ENCODE results near the gene TMEM209.

TMEM209 gene

GRCh38 chr7:130213828-130214227, 8.6 kb upstream of the TMEM209 start:
- H4K20me1 ChIP-seq (ENCODE audit: control insufficient read depth, insufficient read depth, low read depth, low read length), result no peaks in the 10 kb centered on the region
- no peaks in the 10 kb centered on the region; the same call in 1 of the 2 replicates for H3K27me3 ChIP-seq (ENCODE audit: control insufficient read depth, low read length)
- H3K27ac ChIP-seq (ENCODE audit: low read depth, low read length), result no peak overlapping the region
- H3K4me3 ChIP-seq (ENCODE audit: low read length), result no peak overlapping the region
- no peaks in the 10 kb centered on the region for H3F3A ChIP-seq (ENCODE audit: control insufficient read depth, insufficient read depth)
- no peak overlapping the region for H3K4me2 ChIP-seq (ENCODE audit: low read length)
- no peaks in the 10 kb centered on the region for H3K9me2 ChIP-seq (replicated peaks; ENCODE audit: control insufficient read depth, low read length)
- H3K36me3 ChIP-seq (ENCODE audit: control insufficient read depth, low read length), result no peaks in the 10 kb centered on the region
- no peaks in the 10 kb centered on the region for H3K9me3 ChIP-seq (ENCODE audit: control insufficient read depth, insufficient read depth, low read length)
- H3K4me1 ChIP-seq (ENCODE audit: control insufficient read depth, low read length), result no peaks in the 10 kb centered on the region
- no peaks in the 10 kb centered on the region for H3K79me2 ChIP-seq (ENCODE audit: control insufficient read depth, low read length)
- TF ChIP-seq EZH2phosphoT487 (IDR thresholded peaks at IDR 0.05; ENCODE audit: borderline replicate concordance, low read length) (no peak), CTCF (IDR thresholded peaks at IDR 0.05; ENCODE audit: low read depth, low read length, poor library complexity, severe bottlenecking) (no peak)

- Histone ChIP-seq H3K9me3 (ENCODE audit: control insufficient read depth, insufficient read depth, low read length) (no peaks in the 10 kb centered on the region), H3K4me1 (ENCODE audit: control insufficient read depth, low read length) (peaks cover 4% of the 10 kb centered on the region), H3K79me2 (ENCODE audit: control insufficient read depth, low read length) (no peaks in the 10 kb centered on the region), H3K36me3 (ENCODE audit: control insufficient read depth, low read length) (no peaks in the 10 kb centered on the region), H3F3A (ENCODE audit: control insufficient read depth, insufficient read depth) (no peaks in the 10 kb centered on the region), H3K9me2 (replicated peaks; ENCODE audit: control insufficient read depth, low read length) (no peaks in the 10 kb centered on the region), H3K27me3 (ENCODE audit: control insufficient read depth, low read length) (no peaks in the 10 kb centered on the region; the same call in 1 of the 2 replicates), H4K20me1 (ENCODE audit: control insufficient read depth, insufficient read depth, low read depth, low read length) (no peaks in the 10 kb centered on the region), H3K4me2 (ENCODE audit: low read length) (no peak overlapping the region), H3K4me3 (ENCODE audit: low read length) (no peak overlapping the region), H3K27ac (ENCODE audit: low read depth, low read length) (no peak overlapping the region)
- TF ChIP-seq CTCF (IDR thresholded peaks at IDR 0.05; ENCODE audit: low read depth, low read length, poor library complexity, severe bottlenecking), result no peak
- no peak for TF ChIP-seq EZH2phosphoT487 (IDR thresholded peaks at IDR 0.05; ENCODE audit: borderline replicate concordance, low read length)
These were observed 5.2 kb upstream of the TMEM209 start for GRCh38 chr7:130210181-130210935.

- H3K9me3 ChIP-seq (ENCODE audit: control insufficient read depth, insufficient read depth, low read length), result no peaks in the 10 kb centered on the region
- H3K27me3 ChIP-seq (ENCODE audit: control insufficient read depth, low read length), result no peaks in the 10 kb centered on the region
- no peaks in the 10 kb centered on the region for H3K9me2 ChIP-seq (replicated peaks; ENCODE audit: control insufficient read depth, low read length)
- no peaks in the 10 kb centered on the region for H3F3A ChIP-seq (ENCODE audit: control insufficient read depth, insufficient read depth)
- H3K36me3 ChIP-seq (ENCODE audit: control insufficient read depth, low read length), result peaks cover 13% of the 10 kb centered on the region
- H3K4me3 ChIP-seq (ENCODE audit: low read length), result no peak overlapping the region
- TF ChIP-seq EZH2phosphoT487 (IDR thresholded peaks at IDR 0.05; ENCODE audit: borderline replicate concordance, low read length), result no peak
- no peak for TF ChIP-seq CTCF (IDR thresholded peaks at IDR 0.05; ENCODE audit: low read depth, low read length, poor library complexity, severe bottlenecking)
- no peaks in the 10 kb centered on the region for H4K20me1 ChIP-seq (ENCODE audit: control insufficient read depth, insufficient read depth, low read depth, low read length)
- H3K4me1 ChIP-seq (ENCODE audit: control insufficient read depth, low read length), result peaks cover 14% of the 10 kb centered on the region
- H3K4me2 ChIP-seq (ENCODE audit: low read length), result no peak overlapping the region
- peaks cover 17% of the 10 kb centered on the region for H3K79me2 ChIP-seq (ENCODE audit: control insufficient read depth, low read length)
- H3K27ac ChIP-seq (ENCODE audit: low read depth, low read length), result no peak overlapping the region
These were observed 3.3 kb upstream of the TMEM209 start for GRCh38 chr7:130208516-130208915.
